HepG2 (cell line): ENCODE measurements around the gene PLS1. TPM values are rescaled to one million over a fixed set of nuclear protein-coding genes. Genes with fewer than 3 reads are reported as not detected.

Experiments
- ATAC-seq: fragments of 200-7000 bp; cut with Tn5 transposase; 3 replicates; pipeline ENCODE4 v1.9.1; 2020; ENCODE audit warnings: mild to moderate bottlenecking, moderate library complexity
- BruUV-seq: library from RNA; stranded (reverse); fragments of 400-500 nt; replicated peaks from 2 replicates; lab custom pipeline; 2021; lab: Mats Ljungman, UMichigan
- CTCF ChIA-PET: fragments of 300-600 bp; formaldehyde crosslinking; extraction: SDS; loops from one replicate; lab custom pipeline; 2021; ENCODE audit warnings: low total read pairs, inconsistent platforms, low intra/inter-chr PET ratio; lab: Yijun Ruan, JAX
- POLR2A ChIA-PET: fragments of 350-600 bp; sonication (Branson Sonifier 250); formaldehyde crosslinking; loops from one replicate; lab custom pipeline; 2020; ENCODE audit warnings: antibody characterized with exemption, inconsistent platforms; lab: Yijun Ruan, JAX
- DNase-seq: peaks from one replicate; pipeline ENCODE4 v3.0.0-alpha.2; 2015; ENCODE audit warnings: low spot score
- FAIRE-seq: peaks from 3 replicates; lab custom pipeline; 2011; peaks lifted over from hg19 to GRCh38; lab: Jason Lieb, UNC
- H2AFZ ChIP-seq: one replicate; pipeline ENCODE4 v1.6.1; 2011; ENCODE audit warnings: low read length, inconsistent platforms
- H3K27ac ChIP-seq: fragments of 300-600 bp; 3 replicates; pipeline ENCODE4 v1.8.0; 2011; ENCODE audit warnings: mixed run types, mild to moderate bottlenecking, mixed read lengths, low read length, inconsistent platforms; ENCODE audit not compliant: insufficient read depth; ENCODE audit errors: extremely low read length
- H3K27me3 ChIP-seq, 2 experiments: fragments of 200-600 bp in 1 of 2; 2 replicates in 1 of 2; 3 replicates in 1 of 2; pipeline versions ENCODE4 v1.6.0 to v1.8.0; 2011; ENCODE audit warnings: low read length in 2 of 2, mild to moderate bottlenecking in 2 of 2, moderate library complexity in 2 of 2, inconsistent platforms in 1 of 2; ENCODE audit not compliant: insufficient read depth in 2 of 2, control insufficient read depth in 1 of 2
- H3K36me3 ChIP-seq, 2 experiments: fragments of 200-600 bp in 1 of 2; replicated peaks in 1 of 2; 2 replicates in 1 of 2; 3 replicates in 1 of 2; pipeline versions ENCODE4 v1.5.1 to v1.8.0; 2011; ENCODE audit warnings: low read length in 2 of 2, inconsistent platforms in 1 of 2; ENCODE audit not compliant: insufficient read depth in 2 of 2, control insufficient read depth in 1 of 2
- H3K4me1 ChIP-seq: 2 replicates; pipeline ENCODE4 v1.5.1; 2012; ENCODE audit warnings: low read length, inconsistent platforms; ENCODE audit not compliant: insufficient read depth
- H3K4me2 ChIP-seq: 2 replicates; pipeline ENCODE4 v1.6.0; 2011; ENCODE audit warnings: low read depth, low read length, inconsistent platforms
- H3K4me3 ChIP-seq, 3 experiments: fragments of 200-600 bp in 1 of 3; sonication (generic), shearing (Covaris generic) in 1 of 3; replicated peaks in 1 of 3; 2 replicates each; pipeline ENCODE4 v1.5.1; 2011 to 2016; ENCODE audit warnings: low read length in 3 of 3, inconsistent platforms in 2 of 3, low read depth in 2 of 3, mild to moderate bottlenecking in 2 of 3, control low read depth in 1 of 3, mixed read lengths in 1 of 3; ENCODE audit not compliant: insufficient read depth in 1 of 3
- H3K79me2 ChIP-seq: one replicate; pipeline ENCODE4 v1.6.1; 2011; ENCODE audit warnings: low read length, inconsistent platforms; ENCODE audit not compliant: insufficient read depth
- H3K9ac ChIP-seq: 2 replicates; pipeline ENCODE4 v1.6.0; 2011; ENCODE audit warnings: mild to moderate bottlenecking, low read depth, low read length, inconsistent platforms; ENCODE audit not compliant: insufficient read depth
- H3K9me3 ChIP-seq: 2 replicates; pipeline ENCODE4 v1.5.1; 2012; ENCODE audit warnings: mild to moderate bottlenecking, low read length
- H4K20me1 ChIP-seq: 2 replicates; pipeline ENCODE4 v1.6.0; 2011; ENCODE audit warnings: inconsistent platforms, mild to moderate bottlenecking, low read length, moderate library complexity; ENCODE audit not compliant: insufficient read depth
- CTCF ChIP-seq: sonication (generic); formaldehyde crosslinking; IDR thresholded peaks from 2 replicates; pipeline ENCODE4 v1.5.0; 2020; ENCODE audit warnings: mild to moderate bottlenecking, missing genetic modification reagents, moderate library complexity
- DPF2 ChIP-seq: sonication (generic); formaldehyde crosslinking; IDR thresholded peaks from 2 replicates; pipeline ENCODE4 v1.4.0; 2020; ENCODE audit warnings: mild to moderate bottlenecking, low read depth, missing genetic modification reagents, borderline replicate concordance
- HNRNPH1 ChIP-seq: fragments of 200-400 bp; formaldehyde crosslinking; optimal IDR thresholded peaks from 2 replicates; pipeline ENCODE3; 2017; ENCODE audit warnings: mild to moderate bottlenecking, low read depth, low read length
- NR2C2 ChIP-seq: sonication (generic); formaldehyde crosslinking; IDR thresholded peaks from 2 replicates; pipeline ENCODE4 v1.4.0; 2020; ENCODE audit warnings: missing genetic modification reagents, mild to moderate bottlenecking, moderate library complexity, borderline replicate concordance
- POLR2AphosphoS2 ChIP-seq: IDR thresholded peaks from 2 replicates; pipeline ENCODE4 v1.6.1; 2011; ENCODE audit warnings: low read depth, low read length, improper control_type of control experiment
- RBFOX2 ChIP-seq: fragments of 200-400 bp; formaldehyde crosslinking; IDR thresholded peaks from 2 replicates; pipeline ENCODE4 v1.6.1; 2017; ENCODE audit warnings: low read depth, mild to moderate bottlenecking, low read length
- RORA ChIP-seq: sonication (generic); formaldehyde crosslinking; IDR thresholded peaks from 2 replicates; pipeline ENCODE4 v1.5.0; 2020; ENCODE audit warnings: mild to moderate bottlenecking, missing genetic modification reagents, moderate library complexity
- SYNCRIP ChIP-seq: fragments of 200-400 bp; formaldehyde crosslinking; IDR thresholded peaks from 2 replicates; pipeline ENCODE4 v1.6.1; 2018; ENCODE audit warnings: mild to moderate bottlenecking, low read depth, low read length; ENCODE audit not compliant: insufficient read depth
- ZMYM3 ChIP-seq: sonication (generic); formaldehyde crosslinking; IDR thresholded peaks from 2 replicates; pipeline ENCODE4 v1.5.1; 2020; ENCODE audit warnings: mild to moderate bottlenecking, missing genetic modification reagents
- ZNF24 ChIP-seq: fragments of 450-650 bp; IDR thresholded peaks from 2 replicates; pipeline ENCODE4 v1.6.1; 2017; ENCODE audit warnings: antibody characterized with exemption, mild to moderate bottlenecking
- ZNF337 ChIP-seq: sonication (generic); formaldehyde crosslinking; IDR thresholded peaks from 2 replicates; pipeline ENCODE4 v1.5.1; 2020; ENCODE audit warnings: missing genetic modification reagents, low read depth, mild to moderate bottlenecking, borderline replicate concordance
- ZNF629 ChIP-seq: sonication (generic); formaldehyde crosslinking; conservative IDR thresholded peaks from 2 replicates; pipeline ENCODE4 v1.5.0; 2020; ENCODE audit warnings: missing genetic modification reagents
- ZNF75D ChIP-seq: sonication (generic); formaldehyde crosslinking; IDR thresholded peaks from 2 replicates; pipeline ENCODE4 v1.8.1; 2023; ENCODE audit warnings: missing genetic modification reagents, mild to moderate bottlenecking, borderline replicate concordance
- ZNF780A ChIP-seq: sonication (generic); formaldehyde crosslinking; IDR thresholded peaks from 2 replicates; pipeline ENCODE4 v1.8.0; 2022; ENCODE audit warnings: mild to moderate bottlenecking, missing genetic modification reagents, moderate library complexity
- WGBS: methylation state at CpG from one replicate; pipeline ENCODE4 v1.1.6; 2017; ENCODE audit warnings: low lambda C conversion rate; 5-methylcytosine and 5-hydroxymethylcytosine counted together
- in situ Hi-C: cut with HindIII; loops from 2 replicates; pipeline ENCODE4 v1.10.0; 2017; ENCODE audit warnings: low pct_unique_long_range_greater_than_20kb; ENCODE audit not compliant: extremely low pct_ligation_motif_present
- intact Hi-C: fragments of 100-400 bp; cut with micrococcal nuclease; formaldehyde crosslinking; loops from one replicate; pipeline ENCODE4 v1.10.0; 2022; ENCODE audit not compliant: unreplicated experiment
- polyA plus RNA-seq, 8 experiments: library from polyadenylated mRNA; depleted of rRNA in 3 of 8; stranded (reverse) in 7 of 8; unstranded in 1 of 8; fragments of >200 nt; fragmentation: Illumina TruSeq in 4 of 8; extraction: Trizol in 4 of 8; gene quantifications; 2 replicates each; pipeline versions ENCODE4 v1.2.1 to v1.2.3, GENCODE V29; 2011 to 2016; ENCODE audit warnings: low read depth in 4 of 8, missing spikeins in 1 of 8, mixed read lengths in 1 of 8; ENCODE audit not compliant: insufficient read depth in 1 of 8
- total RNA-seq, 5 experiments: library from RNA; depleted of rRNA; stranded (reverse); fragments of >200 nt; fragmentation: Illumina TruSeq; extraction: Trizol; gene quantifications; 2 replicates each; pipeline ENCODE4 v1.2.3, GENCODE V29; 2016; ENCODE audit warnings: low read depth in 1 of 5
- TF ChIP-seq, protein P1 (sequence below): sonication (generic); formaldehyde crosslinking; IDR thresholded peaks from 2 replicates; pipeline ENCODE4 v1.4.0; 2020; ENCODE audit warnings: missing genetic modification reagents, borderline replicate concordance
- TF ChIP-seq, protein P2 (sequence below): sonication (generic); formaldehyde crosslinking; conservative IDR thresholded peaks from 2 replicates; pipeline ENCODE4 v1.8.0; 2022; ENCODE audit warnings: low read depth, missing genetic modification reagents

The PLS1 gene
- total and polyA plus RNA-seq, 2 of the 13 experiments (the other 11 are each of a cell fraction or from before 2014, with no cell fraction given), result 11.2 to 21.1 TPM

DNA sequence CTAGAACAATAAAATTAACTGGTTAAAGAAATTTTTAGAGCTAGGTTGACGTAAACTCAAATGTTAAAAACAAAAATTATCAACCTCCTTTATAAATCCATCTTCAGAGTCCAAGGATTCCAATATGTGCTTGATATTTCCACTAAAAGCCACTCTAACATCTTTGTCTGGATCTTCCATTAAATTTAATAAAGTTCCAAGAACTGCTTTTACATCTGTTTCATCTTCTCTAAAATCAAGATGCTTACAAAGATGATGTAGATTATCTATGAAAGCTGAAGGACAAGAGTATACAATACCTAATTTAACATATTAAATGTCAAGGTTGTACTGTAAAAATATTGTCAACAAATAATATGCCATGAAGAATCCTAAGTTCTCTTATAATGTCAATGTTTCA lies 42.5 kb upstream of the PLS1 start:
- H3K9ac ChIP-seq, result no peak overlapping the region
- DNase-seq (no peak), ATAC-seq (no peak), FAIRE-seq (no peak)
- H3K9me3 ChIP-seq, result no peaks in the 10 kb centered on the region
- no peak overlapping the region for H2AFZ ChIP-seq
- peaks cover 1 to 21% of the 10 kb centered on the region in 2 experiments; a peak in 4 of 5 replicates for H3K36me3 ChIP-seq
- H3K27me3 ChIP-seq, result no peaks in the 10 kb centered on the region
- H3K4me3 ChIP-seq, result no peak overlapping the region
- no peak overlapping the region for H3K27ac ChIP-seq
- H4K20me1 ChIP-seq, result no peaks in the 10 kb centered on the region
- no peak overlapping the region for H3K4me2 ChIP-seq
- BruUV-seq, result no TSS peak
- no peaks in the 10 kb centered on the region for H3K79me2 ChIP-seq
- no peak for TF ChIP-seq ZNF629 (CRISPR knock-in tag)
- TF ChIP-seq POLR2AphosphoS2, result no peak
- no peak for TF ChIP-seq ZNF75D (CRISPR knock-in tag)
- no peak for TF ChIP-seq RORA (CRISPR knock-in tag)
- TF ChIP-seq HNRNPH1, result no peak
- no peak for TF ChIP-seq NR2C2 (CRISPR knock-in tag)
- no peak for TF ChIP-seq ZNF780A (CRISPR knock-in tag)
- no peak for TF ChIP-seq SYNCRIP
- TF ChIP-seq ZNF24, result no peak
- TF ChIP-seq DPF2 (CRISPR knock-in tag), result no peak
- TF ChIP-seq RBFOX2, result no peak
- no peak for TF ChIP-seq CTCF (CRISPR knock-in tag)
- TF ChIP-seq, protein P1, sequence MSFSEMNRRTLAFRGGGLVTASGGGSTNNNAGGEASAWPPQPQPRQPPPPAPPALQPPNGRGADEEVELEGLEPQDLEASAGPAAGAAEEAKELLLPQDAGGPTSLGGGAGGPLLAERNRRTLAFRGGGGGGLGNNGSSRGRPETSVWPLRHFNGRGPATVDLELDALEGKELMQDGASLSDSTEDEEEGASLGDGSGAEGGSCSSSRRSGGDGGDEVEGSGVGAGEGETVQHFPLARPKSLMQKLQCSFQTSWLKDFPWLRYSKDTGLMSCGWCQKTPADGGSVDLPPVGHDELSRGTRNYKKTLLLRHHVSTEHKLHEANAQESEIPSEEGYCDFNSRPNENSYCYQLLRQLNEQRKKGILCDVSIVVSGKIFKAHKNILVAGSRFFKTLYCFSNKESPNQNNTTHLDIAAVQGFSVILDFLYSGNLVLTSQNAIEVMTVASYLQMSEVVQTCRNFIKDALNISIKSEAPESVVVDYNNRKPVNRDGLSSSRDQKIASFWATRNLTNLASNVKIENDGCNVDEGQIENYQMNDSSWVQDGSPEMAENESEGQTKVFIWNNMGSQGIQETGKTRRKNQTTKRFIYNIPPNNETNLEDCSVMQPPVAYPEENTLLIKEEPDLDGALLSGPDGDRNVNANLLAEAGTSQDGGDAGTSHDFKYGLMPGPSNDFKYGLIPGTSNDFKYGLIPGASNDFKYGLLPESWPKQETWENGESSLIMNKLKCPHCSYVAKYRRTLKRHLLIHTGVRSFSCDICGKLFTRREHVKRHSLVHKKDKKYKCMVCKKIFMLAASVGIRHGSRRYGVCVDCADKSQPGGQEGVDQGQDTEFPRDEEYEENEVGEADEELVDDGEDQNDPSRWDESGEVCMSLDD (CRISPR knock-in tag), result no peak
- no peak for TF ChIP-seq ZMYM3
- TF ChIP-seq, protein P2, sequence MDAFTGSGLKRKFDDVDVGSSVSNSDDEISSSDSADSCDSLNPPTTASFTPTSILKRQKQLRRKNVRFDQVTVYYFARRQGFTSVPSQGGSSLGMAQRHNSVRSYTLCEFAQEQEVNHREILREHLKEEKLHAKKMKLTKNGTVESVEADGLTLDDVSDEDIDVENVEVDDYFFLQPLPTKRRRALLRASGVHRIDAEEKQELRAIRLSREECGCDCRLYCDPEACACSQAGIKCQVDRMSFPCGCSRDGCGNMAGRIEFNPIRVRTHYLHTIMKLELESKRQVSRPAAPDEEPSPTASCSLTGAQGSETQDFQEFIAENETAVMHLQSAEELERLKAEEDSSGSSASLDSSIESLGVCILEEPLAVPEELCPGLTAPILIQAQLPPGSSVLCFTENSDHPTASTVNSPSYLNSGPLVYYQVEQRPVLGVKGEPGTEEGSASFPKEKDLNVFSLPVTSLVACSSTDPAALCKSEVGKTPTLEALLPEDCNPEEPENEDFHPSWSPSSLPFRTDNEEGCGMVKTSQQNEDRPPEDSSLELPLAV (CRISPR knock-in tag), result no peak
- TF ChIP-seq ZNF337 (CRISPR knock-in tag), result no peak
- ChIA-PET POLR2A (no interaction called here), CTCF (no interaction called here)
- intact Hi-C loops (no loop called here), in situ Hi-C loops (no loop called here)
- WGBS, result 96% methylated on average over 1 of the region's 1 CpG
- no peaks in the 10 kb centered on the region for H3K4me1 ChIP-seq
